ENCODE data around the gene PNPO. TPM values are rescaled to one million over a fixed set of nuclear protein-coding genes. Genes with fewer than 3 reads are reported as not detected.

Gene PNPO
- total RNA-seq, 1 donor from 2014 or later: 23.7 TPM

DNA sequence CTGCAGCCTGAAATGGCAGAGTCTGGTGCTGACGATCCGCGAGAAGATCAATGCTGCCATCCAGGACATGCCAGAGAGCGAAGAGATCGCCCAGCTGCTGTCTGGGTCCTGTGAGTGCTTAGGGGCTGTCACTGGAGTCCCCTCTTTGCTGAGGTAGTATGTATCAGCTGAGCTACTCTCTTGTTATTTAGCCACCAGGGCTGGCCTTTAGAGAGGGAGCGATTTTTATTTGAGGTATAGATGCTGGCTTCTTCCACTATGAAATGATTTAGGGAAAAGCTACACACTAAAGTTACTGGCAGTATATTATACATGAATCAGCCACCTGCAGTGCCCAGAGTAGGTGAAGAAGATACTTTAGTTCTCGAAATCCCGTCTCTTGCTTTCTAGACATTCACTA lies 32.2 kb downstream of the PNPO start:
- FAIRE-seq (no peak), DNase-seq (ENCODE audit: low read depth) (no peak)
- Histone ChIP-seq H3K27me3 (ENCODE audit: control insufficient read depth, insufficient read depth, low read length) (no peaks in the 10 kb centered on the region), H3K36me3 (ENCODE audit: control insufficient read depth, insufficient read depth, low read length) (peaks cover 16% of the 10 kb centered on the region), H3K4me3 (ENCODE audit: low read depth, low read length) (no peak overlapping the region)
- TF ChIP-seq, protein P1, sequence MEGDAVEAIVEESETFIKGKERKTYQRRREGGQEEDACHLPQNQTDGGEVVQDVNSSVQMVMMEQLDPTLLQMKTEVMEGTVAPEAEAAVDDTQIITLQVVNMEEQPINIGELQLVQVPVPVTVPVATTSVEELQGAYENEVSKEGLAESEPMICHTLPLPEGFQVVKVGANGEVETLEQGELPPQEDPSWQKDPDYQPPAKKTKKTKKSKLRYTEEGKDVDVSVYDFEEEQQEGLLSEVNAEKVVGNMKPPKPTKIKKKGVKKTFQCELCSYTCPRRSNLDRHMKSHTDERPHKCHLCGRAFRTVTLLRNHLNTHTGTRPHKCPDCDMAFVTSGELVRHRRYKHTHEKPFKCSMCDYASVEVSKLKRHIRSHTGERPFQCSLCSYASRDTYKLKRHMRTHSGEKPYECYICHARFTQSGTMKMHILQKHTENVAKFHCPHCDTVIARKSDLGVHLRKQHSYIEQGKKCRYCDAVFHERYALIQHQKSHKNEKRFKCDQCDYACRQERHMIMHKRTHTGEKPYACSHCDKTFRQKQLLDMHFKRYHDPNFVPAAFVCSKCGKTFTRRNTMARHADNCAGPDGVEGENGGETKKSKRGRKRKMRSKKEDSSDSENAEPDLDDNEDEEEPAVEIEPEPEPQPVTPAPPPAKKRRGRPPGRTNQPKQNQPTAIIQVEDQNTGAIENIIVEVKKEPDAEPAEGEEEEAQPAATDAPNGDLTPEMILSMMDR (IDR thresholded peaks at IDR 0.05; ENCODE audit: insufficient read depth, low read length, severe bottlenecking): no peak

DNA sequence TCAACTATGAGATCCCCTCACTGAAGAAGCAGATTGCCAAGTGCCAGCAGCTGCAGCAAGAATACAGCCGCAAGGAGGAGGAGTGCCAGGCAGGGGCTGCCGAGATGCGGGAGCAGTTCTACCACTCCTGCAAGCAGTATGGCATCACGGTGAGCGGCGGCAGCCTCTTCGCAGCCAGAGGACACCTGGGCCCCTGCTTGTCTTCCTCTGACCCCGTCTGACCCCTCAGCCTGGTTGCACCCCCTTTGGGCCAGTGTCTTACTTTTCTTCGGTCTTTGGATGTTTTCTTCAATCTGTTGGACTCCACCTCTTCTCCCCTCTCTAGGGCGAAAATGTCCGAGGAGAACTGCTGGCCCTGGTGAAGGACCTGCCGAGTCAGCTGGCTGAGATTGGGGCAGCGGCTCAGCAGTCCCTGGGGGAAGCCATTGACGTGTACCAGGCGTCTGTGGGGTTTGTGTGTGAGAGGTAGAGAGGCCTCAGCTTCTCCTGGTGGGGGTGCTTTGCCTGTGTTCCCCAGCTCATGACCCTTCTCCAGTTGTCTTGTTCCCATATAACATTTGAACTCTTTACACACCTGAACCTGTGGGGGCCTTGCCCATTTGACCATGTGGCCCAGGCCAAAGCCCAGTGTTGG lies 33.9 kb downstream of the PNPO start:
- TF ChIP-seq, protein P1 (IDR thresholded peaks at IDR 0.05; ENCODE audit: insufficient read depth, low read length, severe bottlenecking): no peak
- FAIRE-seq: no peak
- no peaks in the 10 kb centered on the region for H3K27me3 ChIP-seq (ENCODE audit: control insufficient read depth, insufficient read depth, low read length)
- H3K36me3 ChIP-seq (ENCODE audit: control insufficient read depth, insufficient read depth, low read length): peaks cover 23% of the 10 kb centered on the region
- no peak for DNase-seq (ENCODE audit: low read depth)
- H3K4me3 ChIP-seq (ENCODE audit: low read depth, low read length): no peak overlapping the region

DNA sequence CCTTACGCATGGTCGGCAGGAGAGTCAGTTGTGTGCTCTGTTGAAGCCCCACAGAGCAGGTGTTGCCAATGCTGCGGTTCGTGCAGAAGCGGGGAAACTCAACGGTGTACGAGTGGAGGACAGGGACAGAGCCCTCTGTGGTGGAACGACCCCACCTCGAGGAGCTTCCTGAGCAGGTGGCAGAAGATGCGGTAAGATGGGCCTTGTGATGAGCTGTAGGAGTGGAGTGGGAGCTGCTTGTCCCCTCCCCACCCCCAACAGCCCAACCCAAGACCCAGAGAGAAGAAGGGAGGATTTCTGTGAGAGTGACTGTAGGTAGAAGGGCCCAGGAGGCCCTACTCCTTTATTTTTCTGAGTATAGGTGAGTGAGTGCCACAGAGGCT lies 34.4 kb downstream of the PNPO start:
- H3K36me3 ChIP-seq (ENCODE audit: control insufficient read depth, insufficient read depth, low read length): peaks cover 25% of the 10 kb centered on the region
- TF ChIP-seq, protein P1 (IDR thresholded peaks at IDR 0.05; ENCODE audit: insufficient read depth, low read length, severe bottlenecking): no peak
- H3K4me3 ChIP-seq (ENCODE audit: low read depth, low read length): no peak overlapping the region
- no peak for FAIRE-seq
- no peak for DNase-seq (ENCODE audit: low read depth)
- no peaks in the 10 kb centered on the region for H3K27me3 ChIP-seq (ENCODE audit: control insufficient read depth, insufficient read depth, low read length)

DNA sequence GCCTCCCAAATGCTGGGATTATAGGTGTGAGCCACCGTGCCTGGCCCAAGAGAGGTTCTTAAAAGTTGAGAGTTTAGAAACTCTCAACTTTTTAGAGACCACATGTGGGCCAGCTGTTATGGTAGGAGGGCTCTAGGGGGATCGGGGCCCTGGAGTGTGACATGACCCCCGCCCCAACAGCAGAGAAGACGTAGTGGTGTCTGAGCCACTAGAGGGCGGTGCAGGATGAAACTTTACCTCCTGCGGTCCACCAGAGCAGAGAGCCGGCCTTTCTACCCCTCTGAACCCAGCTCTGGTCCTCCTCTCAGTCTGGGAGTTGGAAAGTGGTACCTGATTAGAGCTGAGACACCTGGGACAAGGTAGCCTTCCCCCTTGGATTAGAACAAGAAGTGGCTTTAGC lies 37.0 kb downstream of the PNPO start:
- TF ChIP-seq, protein P1 (IDR thresholded peaks at IDR 0.05; ENCODE audit: insufficient read depth, low read length, severe bottlenecking): peak; percentile 78
- FAIRE-seq (no peak), DNase-seq (ENCODE audit: low read depth) (peak; percentile 28)
- Histone ChIP-seq H3K27me3 (ENCODE audit: control insufficient read depth, insufficient read depth, low read length) (no peaks in the 10 kb centered on the region), H3K36me3 (ENCODE audit: control insufficient read depth, insufficient read depth, low read length) (peaks cover 25% of the 10 kb centered on the region), H3K4me3 (ENCODE audit: low read depth, low read length) (no peak overlapping the region)

DNA sequence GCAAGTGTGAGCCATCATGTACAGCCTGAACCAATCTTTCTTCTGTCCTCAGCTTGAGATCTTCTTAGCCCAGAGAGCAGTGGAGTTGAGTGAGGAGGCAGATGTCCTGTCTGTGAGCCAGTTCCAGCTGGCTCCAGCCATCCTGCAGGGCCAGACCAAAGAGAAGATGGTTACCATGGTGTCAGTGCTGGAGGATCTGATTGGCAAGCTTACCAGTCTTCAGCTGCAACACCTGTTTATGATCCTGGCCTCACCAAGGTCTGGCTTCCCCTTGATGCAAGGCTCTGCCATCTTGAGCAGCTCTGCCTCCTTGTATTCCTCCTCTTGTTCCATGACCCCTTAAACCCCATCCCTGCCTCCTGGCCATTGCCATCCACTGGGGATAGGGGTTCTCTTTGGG lies 39.2 kb downstream of the PNPO start:
- TF ChIP-seq, protein P1 (IDR thresholded peaks at IDR 0.05; ENCODE audit: insufficient read depth, low read length, severe bottlenecking): no peak
- Histone ChIP-seq H3K4me3 (ENCODE audit: low read depth, low read length) (no peak overlapping the region), H3K27me3 (ENCODE audit: control insufficient read depth, insufficient read depth, low read length) (no peaks in the 10 kb centered on the region), H3K36me3 (ENCODE audit: control insufficient read depth, insufficient read depth, low read length) (peaks cover 15% of the 10 kb centered on the region)
- DNase-seq (ENCODE audit: low read depth) (no peak), FAIRE-seq (no peak)

DNA sequence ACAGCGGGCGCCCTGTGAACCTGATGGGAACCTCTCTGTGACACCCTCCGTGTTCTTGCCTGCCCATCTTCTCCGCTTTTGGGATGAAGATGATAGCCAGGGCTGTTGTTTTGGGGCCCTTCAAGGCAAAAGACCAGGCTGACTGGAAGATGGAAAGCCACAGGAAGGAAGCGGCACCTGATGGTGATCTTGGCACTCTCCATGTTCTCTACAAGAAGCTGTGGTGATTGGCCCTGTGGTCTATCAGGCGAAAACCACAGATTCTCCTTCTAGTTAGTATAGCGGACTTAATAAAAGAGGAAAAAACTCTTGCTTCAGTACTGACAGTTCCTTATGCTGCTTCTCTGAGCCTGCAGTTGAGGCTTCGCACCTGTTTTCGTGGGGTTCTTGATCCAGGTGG lies 40.1 kb downstream of the PNPO start:
- Histone ChIP-seq H3K4me3 (ENCODE audit: low read depth, low read length) (no peak overlapping the region), H3K27me3 (ENCODE audit: control insufficient read depth, insufficient read depth, low read length) (no peaks in the 10 kb centered on the region), H3K36me3 (ENCODE audit: control insufficient read depth, insufficient read depth, low read length) (peaks cover 13% of the 10 kb centered on the region)
- no peak for FAIRE-seq
- TF ChIP-seq, protein P1 (IDR thresholded peaks at IDR 0.05; ENCODE audit: insufficient read depth, low read length, severe bottlenecking): no peak
- DNase-seq (ENCODE audit: low read depth): no peak
